ENCODE measurements around the gene MMEL1. TPM values are rescaled to one million over a fixed set of nuclear protein-coding genes. Genes with fewer than 3 reads are reported as not detected.

MMEL1 gene
- total and polyA plus RNA-seq, 2 experiments from 2014 or later, result 0.57 to 0.90 TPM

GRCh38 chr1:2609319-2610035, 23.3 kb downstream of the MMEL1 start (continued):
- TF ChIP-seq ZNF462 (CRISPR knock-in tag; IDR thresholded peaks at IDR 0.05) (no peak), ZNF331 (CRISPR knock-in tag; IDR thresholded peaks at IDR 0.05; ENCODE audit: low read depth) (no peak)
- TF ChIP-seq, protein P1, sequence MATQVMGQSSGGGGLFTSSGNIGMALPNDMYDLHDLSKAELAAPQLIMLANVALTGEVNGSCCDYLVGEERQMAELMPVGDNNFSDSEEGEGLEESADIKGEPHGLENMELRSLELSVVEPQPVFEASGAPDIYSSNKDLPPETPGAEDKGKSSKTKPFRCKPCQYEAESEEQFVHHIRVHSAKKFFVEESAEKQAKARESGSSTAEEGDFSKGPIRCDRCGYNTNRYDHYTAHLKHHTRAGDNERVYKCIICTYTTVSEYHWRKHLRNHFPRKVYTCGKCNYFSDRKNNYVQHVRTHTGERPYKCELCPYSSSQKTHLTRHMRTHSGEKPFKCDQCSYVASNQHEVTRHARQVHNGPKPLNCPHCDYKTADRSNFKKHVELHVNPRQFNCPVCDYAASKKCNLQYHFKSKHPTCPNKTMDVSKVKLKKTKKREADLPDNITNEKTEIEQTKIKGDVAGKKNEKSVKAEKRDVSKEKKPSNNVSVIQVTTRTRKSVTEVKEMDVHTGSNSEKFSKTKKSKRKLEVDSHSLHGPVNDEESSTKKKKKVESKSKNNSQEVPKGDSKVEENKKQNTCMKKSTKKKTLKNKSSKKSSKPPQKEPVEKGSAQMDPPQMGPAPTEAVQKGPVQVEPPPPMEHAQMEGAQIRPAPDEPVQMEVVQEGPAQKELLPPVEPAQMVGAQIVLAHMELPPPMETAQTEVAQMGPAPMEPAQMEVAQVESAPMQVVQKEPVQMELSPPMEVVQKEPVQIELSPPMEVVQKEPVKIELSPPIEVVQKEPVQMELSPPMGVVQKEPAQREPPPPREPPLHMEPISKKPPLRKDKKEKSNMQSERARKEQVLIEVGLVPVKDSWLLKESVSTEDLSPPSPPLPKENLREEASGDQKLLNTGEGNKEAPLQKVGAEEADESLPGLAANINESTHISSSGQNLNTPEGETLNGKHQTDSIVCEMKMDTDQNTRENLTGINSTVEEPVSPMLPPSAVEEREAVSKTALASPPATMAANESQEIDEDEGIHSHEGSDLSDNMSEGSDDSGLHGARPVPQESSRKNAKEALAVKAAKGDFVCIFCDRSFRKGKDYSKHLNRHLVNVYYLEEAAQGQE (IDR thresholded peaks at IDR 0.05; ENCODE audit: unreplicated experiment), result no peak

- Histone ChIP-seq H3K79me2 (replicated peaks; ENCODE audit: insufficient read depth) (no peaks in the 10 kb centered on the region), H3K27ac (ENCODE audit: low read depth) (no peak overlapping the region), H3F3A (replicated peaks; ENCODE audit: low read depth) (no peaks in the 10 kb centered on the region), H4K20me1 (replicated peaks; ENCODE audit: insufficient read depth) (no peaks in the 10 kb centered on the region), H3K4me2 (no peak overlapping the region), H3K36me3 (ENCODE audit: insufficient read depth) (no peaks in the 10 kb centered on the region), H3K4me3 (no peak overlapping the region), H3K4me1 (ENCODE audit: insufficient read depth) (no peaks in the 10 kb centered on the region; the same call in 1 of the 2 replicates), H3K9me2 (ENCODE audit: insufficient read depth) (no peaks in the 10 kb centered on the region), H2AFZ (no peak overlapping the region), H3K27me3 (ENCODE audit: insufficient read depth) (no peaks in the 10 kb centered on the region)
- Mint-ChIP-seq H3K9me3 (no peaks in the 10 kb centered on the region), H3K27me3 (ENCODE audit: insufficient read depth, low read depth, poor library complexity) (peaks cover 8% of the 10 kb centered on the region), H3K4me3 (no peak overlapping the region), H3K36me3 (ENCODE audit: low read depth) (no peaks in the 10 kb centered on the region), H3K27ac (no peak overlapping the region), H3K4me1 (no peaks in the 10 kb centered on the region)
- no peak for ATAC-seq
- DNase-seq (ENCODE audit: low spot score), result no peak
- TF ChIP-seq ZNF331 (CRISPR knock-in tag; IDR thresholded peaks at IDR 0.05; ENCODE audit: low read depth) (no peak), EZH2 (IDR thresholded peaks at IDR 0.05; ENCODE audit: low read depth, unreplicated experiment) (no peak), CREB1 (CRISPR knock-in tag; IDR thresholded peaks at IDR 0.05; ENCODE audit: low read depth) (no peak), ETS1 (IDR thresholded peaks at IDR 0.05) (no peak), ZNF114 (CRISPR knock-in tag; IDR thresholded peaks at IDR 0.05) (no peak)
- TF ChIP-seq, protein P1 (IDR thresholded peaks at IDR 0.05; ENCODE audit: unreplicated experiment), result no peak
Observed at GRCh38 chr1:2607641-2608091, 25.1 kb downstream of the MMEL1 start.

Measured in GM23338 (cell line).